ENCODE data around the gene ARHGAP15.

DNA sequence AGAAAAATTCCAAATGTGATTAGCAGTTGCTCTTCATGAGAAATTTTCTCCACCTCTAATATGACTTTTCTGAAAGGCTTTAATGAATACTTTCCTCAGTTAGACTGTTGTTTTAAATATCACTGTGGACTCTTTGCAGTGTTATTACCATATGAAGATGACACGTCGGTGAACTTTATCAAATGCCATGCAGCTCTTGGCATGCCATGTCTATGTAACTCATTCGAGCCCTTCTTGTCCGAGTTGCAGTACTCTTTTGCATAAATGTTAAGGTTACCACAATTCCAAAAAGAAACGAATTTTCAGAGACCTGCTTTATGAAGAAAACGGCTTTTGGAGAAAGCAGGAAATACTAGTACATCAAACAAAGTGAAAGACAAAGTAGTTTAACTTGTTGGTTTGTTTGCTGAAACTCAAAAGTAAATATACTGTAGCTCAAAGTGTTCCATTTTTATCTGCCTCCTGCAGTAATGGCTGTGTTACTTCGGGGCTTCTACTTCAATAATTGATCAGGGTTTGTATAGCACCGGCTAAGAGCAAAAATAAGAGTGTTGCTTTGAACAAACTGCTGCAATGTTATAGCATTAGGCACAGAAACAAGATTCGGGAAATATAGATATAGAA lies 204.1 kb downstream of the ARHGAP15 start:
- TF ChIP-seq POLR2A (IDR thresholded peaks at IDR 0.05) = no peak
- TF ChIP-seq POLR2AphosphoS5 (IDR thresholded peaks at IDR 0.05) = no peak
- no peak for TF ChIP-seq EP300 (IDR thresholded peaks at IDR 0.05)
- TF ChIP-seq, protein P1, sequence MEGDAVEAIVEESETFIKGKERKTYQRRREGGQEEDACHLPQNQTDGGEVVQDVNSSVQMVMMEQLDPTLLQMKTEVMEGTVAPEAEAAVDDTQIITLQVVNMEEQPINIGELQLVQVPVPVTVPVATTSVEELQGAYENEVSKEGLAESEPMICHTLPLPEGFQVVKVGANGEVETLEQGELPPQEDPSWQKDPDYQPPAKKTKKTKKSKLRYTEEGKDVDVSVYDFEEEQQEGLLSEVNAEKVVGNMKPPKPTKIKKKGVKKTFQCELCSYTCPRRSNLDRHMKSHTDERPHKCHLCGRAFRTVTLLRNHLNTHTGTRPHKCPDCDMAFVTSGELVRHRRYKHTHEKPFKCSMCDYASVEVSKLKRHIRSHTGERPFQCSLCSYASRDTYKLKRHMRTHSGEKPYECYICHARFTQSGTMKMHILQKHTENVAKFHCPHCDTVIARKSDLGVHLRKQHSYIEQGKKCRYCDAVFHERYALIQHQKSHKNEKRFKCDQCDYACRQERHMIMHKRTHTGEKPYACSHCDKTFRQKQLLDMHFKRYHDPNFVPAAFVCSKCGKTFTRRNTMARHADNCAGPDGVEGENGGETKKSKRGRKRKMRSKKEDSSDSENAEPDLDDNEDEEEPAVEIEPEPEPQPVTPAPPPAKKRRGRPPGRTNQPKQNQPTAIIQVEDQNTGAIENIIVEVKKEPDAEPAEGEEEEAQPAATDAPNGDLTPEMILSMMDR (IDR thresholded peaks at IDR 0.05) = no peak

All from gastroesophageal sphincter (tissue), 3 donors.